CD4-positive, alpha-beta T cell treated with Interleukin-15 for 4 hours (primary cell): Measurements from ENCODE around the gene TSPAN8.
"Not testable (repeated sequence)": the region's sequence is repeated elsewhere in the genome, so short reads cannot be mapped to it uniquely, and the experiment has no call there.

Experiments
- DNase-seq: peaks from one replicate; pipeline ENCODE4 v3.0.0-alpha.2; 2020; ENCODE audit warnings: low spot score

TSPAN8 gene

DNA sequence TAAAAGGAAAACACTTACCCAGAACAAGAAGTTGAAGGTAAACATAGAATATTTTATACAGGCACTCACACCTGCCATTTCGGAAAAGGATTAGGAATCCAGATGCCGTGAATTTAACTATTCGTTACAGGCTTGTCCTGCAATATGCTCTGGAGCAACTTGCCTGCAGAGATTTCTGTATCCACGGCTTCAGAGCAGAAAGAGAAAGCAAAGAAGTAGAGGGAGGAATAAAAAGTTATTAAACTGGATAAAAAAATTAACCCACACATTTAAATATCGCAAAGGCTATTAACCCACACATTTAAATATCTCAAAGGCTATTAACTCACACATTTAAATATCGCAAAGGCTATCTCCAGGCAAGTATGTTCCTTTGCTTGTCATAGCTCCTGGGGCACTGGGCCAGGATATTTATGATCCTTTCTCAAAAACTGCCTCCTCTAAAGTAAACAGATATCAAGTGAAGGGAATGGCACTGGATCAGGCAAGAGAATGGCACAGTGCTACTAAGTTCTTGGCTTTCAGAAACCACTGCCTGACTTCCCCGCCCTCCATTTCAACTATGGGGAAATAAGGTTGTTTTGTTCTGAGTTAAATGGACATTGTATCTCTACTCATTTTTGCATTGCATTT, at the start of gene TSPAN8:
TSS of gene TSPAN8 (minus strand) at position 399 of the 633 bp plus-strand sequence. CDS start at position 78, 321 bp downstream.
- DNase-seq: no peak

GRCh38 chr12:71201136-71201679, 43.4 kb upstream of the TSPAN8 start:
- no peak for DNase-seq

DNA sequence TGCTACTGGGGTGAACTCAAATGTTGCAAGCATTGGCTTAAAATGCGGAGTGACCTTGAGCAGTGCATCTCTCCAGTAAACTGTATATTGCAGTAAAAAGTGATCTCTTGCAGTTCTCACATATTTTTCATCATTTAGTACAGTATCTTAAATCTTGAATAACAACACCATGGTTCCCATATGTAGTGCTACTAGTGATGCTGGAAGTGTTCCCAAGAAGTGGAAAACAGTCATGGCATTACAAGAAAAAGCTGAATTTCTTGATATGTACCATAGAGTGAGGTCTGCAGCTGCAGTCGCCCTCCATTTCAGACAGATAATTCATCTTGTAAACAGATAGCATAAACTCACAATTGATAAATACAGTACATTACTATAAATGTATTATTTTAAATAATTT, 42.9 kb upstream of the TSPAN8 start:
- DNase-seq: no peak

- DNase-seq: no peak
Measured at GRCh38 chr12:71197460-71197859, 39.7 kb upstream of the TSPAN8 start.

DNA sequence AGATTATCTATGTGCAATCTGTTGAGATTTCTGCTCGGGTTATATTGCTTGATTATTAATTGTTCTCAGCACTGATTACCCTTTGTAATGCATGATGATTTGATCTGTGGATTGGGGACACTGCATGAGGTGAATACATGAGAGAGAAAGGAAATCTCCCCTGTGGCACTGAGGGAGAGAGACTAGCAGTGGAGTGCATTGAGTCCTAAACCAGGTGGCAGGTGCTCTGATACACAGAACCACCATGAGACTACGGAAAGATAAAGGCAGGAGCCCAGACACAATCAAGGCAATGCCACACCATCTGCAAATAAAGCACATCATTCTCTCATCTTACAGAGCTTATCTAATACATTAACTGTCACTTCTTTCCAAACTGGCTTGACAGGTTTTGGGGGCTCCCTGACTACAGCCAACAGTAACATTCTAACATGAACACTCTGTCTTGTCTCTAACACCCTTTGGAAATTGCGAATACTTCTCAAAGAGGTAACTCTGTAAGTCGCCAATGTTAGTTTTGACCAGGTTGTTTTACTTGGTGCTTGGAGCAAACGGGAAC, 37.6 kb upstream of the TSPAN8 start:
- no peak for DNase-seq

DNA sequence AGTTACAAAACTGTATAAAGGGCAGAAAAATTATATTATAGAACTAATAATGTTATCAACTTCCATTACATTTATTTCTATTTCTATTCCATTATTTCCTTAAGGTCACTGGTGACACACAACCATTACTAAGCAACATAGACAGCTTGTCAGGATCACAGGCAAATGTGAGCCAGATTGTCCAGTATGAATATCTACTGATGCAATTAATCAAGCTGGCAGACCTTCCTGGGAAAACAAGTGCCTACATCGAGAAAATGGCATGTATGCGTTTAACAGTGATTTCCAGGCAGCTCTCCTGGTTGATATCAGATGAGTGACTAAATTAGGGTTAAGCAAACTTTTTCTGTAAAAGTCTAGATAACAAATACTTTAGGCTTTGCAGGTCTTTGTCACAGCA, 36.9 kb upstream of the TSPAN8 start:
- no peak for DNase-seq

GRCh38 chr12:71193041-71193440, 35.2 kb upstream of the TSPAN8 start:
- DNase-seq: no peak

- no peak for DNase-seq
Measured at GRCh38 chr12:71191509-71192196, 33.9 kb upstream of the TSPAN8 start.

- no peak for DNase-seq
Measured at GRCh38 chr12:71190822-71191221, 33.0 kb upstream of the TSPAN8 start.

DNA sequence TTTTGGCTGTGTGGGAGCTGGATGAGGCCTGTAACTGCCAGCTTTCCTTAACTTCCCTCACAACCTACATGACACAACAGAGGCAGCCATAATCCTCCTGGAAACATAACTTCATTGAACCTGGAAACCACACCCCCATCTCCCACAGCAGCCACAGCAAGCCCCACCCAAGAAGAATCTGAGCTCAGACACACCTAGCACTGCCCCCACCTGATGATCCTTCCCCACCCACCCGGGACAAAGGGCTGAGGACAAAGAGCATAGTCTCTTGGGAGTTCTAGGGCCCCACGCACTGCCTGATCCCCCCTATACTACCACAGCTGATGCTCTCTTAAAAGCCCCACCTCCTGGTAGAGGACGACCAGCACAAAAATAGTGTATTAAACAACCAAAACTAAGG, 29.6 kb upstream of the TSPAN8 start:
- no peak for DNase-seq

- no peak for DNase-seq
Measured at GRCh38 chr12:71186571-71187288, 28.9 kb upstream of the TSPAN8 start.

DNA sequence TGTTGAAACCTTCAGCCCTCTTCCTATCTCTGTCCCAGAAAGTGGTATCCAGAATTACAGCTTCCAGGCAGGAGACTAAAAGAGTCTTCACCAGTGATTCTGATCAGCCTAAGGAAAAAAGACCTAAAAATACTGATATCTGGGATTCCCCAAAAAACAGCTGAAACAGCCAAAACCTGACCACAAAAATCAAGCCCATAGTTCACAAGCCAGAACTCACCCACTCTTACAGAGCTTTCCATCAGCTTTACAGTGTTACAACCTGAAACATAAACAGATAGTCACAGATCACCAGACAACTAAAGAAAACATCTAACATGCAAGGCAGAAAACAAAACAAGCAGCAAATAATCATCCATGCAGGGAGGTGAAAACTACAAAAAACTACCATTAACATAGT, 26.0 kb upstream of the TSPAN8 start:
- no peak for DNase-seq

GRCh38 chr12:71183018-71183417, 25.2 kb upstream of the TSPAN8 start:
- DNase-seq: no peak

DNA sequence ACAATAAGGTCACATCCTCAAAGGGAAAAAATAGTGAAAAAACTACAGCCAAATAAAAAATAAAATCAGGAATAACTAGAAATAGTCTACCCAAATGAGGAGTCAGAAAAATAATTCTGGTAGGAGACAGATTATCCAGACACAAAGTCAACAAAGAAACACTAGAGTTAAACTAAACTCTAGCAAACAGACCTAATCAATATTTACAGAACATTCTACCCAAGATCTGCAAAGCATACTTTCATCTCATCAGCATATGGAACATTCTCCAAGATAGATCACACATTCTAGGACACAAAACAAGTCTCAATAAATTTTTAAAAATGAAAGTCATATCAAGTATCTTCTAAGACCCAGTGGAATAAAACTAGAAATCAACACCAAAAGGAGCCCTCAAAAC, 20.4 kb upstream of the TSPAN8 start:
- no peak for DNase-seq

GRCh38 chr12:71174825-71175224, 17.0 kb upstream of the TSPAN8 start:
- no peak for DNase-seq

- no peak for DNase-seq
Measured at GRCh38 chr12:71174146-71174545, 16.3 kb upstream of the TSPAN8 start.

DNA sequence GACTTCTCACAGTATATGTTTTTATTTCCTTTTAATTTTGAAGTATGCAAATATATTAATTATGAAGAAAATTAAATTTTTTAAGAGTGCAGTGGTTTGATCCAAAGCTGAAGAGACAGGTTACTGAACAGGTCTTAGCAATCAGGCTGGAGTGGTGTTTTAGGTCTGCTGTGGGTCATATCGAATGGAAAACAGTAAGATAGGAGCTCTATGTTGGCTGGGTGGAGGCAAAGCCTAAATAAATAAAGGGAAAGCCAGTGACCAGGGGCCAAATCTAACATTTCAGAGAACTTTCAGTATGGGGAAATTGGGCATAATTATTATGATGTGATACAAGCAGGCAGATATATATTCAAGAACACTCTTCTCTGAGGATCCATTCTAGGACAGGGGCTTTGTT, 12.7 kb upstream of the TSPAN8 start:
- DNase-seq: no peak

DNA sequence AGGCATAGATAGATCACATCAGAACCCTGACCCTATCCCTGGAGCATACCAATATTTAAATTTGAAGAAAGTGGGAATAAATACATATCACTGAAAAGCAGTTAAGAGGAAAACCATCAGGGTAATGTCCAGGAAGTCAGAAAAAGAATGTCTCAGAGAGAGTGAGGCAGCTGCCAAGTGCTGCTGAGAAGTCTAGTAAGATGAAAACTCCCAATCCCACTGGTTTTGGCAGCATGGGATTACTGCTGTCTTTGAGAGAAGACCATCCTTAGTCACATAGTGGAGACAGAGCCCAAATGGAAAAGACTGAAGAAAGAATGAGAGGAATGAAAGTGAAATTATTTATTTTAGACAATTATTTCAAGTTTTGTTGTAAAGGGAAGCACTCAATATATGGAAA, 11.5 kb upstream of the TSPAN8 start:
- no peak for DNase-seq

GRCh38 chr12:71166862-71167496, 9.2 kb upstream of the TSPAN8 start:
- no peak for DNase-seq

- no peak for DNase-seq
Measured at GRCh38 chr12:71166280-71166679, 8.5 kb upstream of the TSPAN8 start.

GRCh38 chr12:71165780-71166179, 8.0 kb upstream of the TSPAN8 start:
- not testable (repeated sequence) for DNase-seq

- DNase-seq: no peak
Measured at GRCh38 chr12:71164568-71165197, 6.9 kb upstream of the TSPAN8 start.
